Pancreas (tissue), 10 donors: ENCODE results near the gene CLK2. TPM values are rescaled to one million over a fixed set of nuclear protein-coding genes. Genes with fewer than 3 reads are reported as not detected.

Source experiments
- ATAC-seq, 4 donors: fragments of 200-7000 bp; cut with Tn5 transposase; one replicate each; pipeline versions ENCODE4 v1.8.0 to v1.9.1; 2020; ENCODE audit warnings: mild to moderate bottlenecking in 4 of 4, moderate library complexity in 4 of 4
- DNase-seq, 6 donors: peaks; one replicate each; pipeline ENCODE4 v3.0.0-alpha.2; 2020
- FAIRE-seq: peaks from 2 replicates; lab custom pipeline; 2012; peaks lifted over from hg19 to GRCh38; lab: Jason Lieb, UNC
- H3K27ac ChIP-seq, 4 donors: fragments of 200-600 bp; sonication (generic); 1 replicate in 3 of 4; 2 replicates in 1 of 4; pipeline versions ENCODE4 v1.5.0 to v1.8.0; 2020
- H3K27me3 ChIP-seq, 4 donors: fragments of 200-600 bp; one replicate each; pipeline ENCODE4 v1.8.0; 2021
- H3K36me3 ChIP-seq, 3 donors: fragments of 200-600 bp; sonication (generic) in 1 of 3; one replicate each; pipeline versions ENCODE4 v1.5.0 to v1.8.0; 2020 to 2021
- H3K4me1 ChIP-seq, 3 donors: fragments of 200-600 bp; one replicate each; pipeline ENCODE4 v1.8.0; 2021
- H3K4me3 ChIP-seq, 4 donors: fragments of 200-600 bp; sonication (generic) in 2 of 4; one replicate each; pipeline versions ENCODE4 v1.5.0 to v1.8.0; 2020 to 2021
- H3K9me3 ChIP-seq, 4 donors: fragments of 200-600 bp; one replicate each; pipeline ENCODE4 v1.8.0; 2021
- WGBS, 2 donors: extraction: QIAGEN DNeasy Blood & Tissue Kit; methylation state at CpG; one replicate each; pipeline ENCODE4 v1.1.7; 2013; 5-methylcytosine and 5-hydroxymethylcytosine counted together
- intact Hi-C, 3 donors: fragments of 100-400 bp; cut with DNase I; formaldehyde crosslinking; loops; one replicate each; pipeline versions ENCODE4 v1.11.1 to v1.14.2; 2022
- polyA plus RNA-seq, 2 donors: library from polyadenylated mRNA; stranded (reverse); fragments of 200-250 nt; gene quantifications; one replicate each; pipeline ENCODE4 v1.2.3, GENCODE V29; 2013
- total RNA-seq, 6 donors: library from RNA; stranded (reverse); fragmentation: NEBNext Ultra II Directional in 4 of 6; extraction: Animal tissue kit (Norgen Biotek cat#: 25700) in 4 of 6; gene quantifications; one replicate each; pipeline versions ENCODE4 v1.2.1 to v1.2.4, GENCODE V29; 2021 to 2023
- TF ChIP-seq, protein P1 (sequence below), 4 donors: fragments of 200-600 bp; sonication (generic) in 3 of 4; IDR thresholded peaks; one replicate each; pipeline versions ENCODE4 v1.5.0 to v1.8.0; 2021; ENCODE audit warnings: antibody characterized with exemption in 4 of 4
- donor health status: healthy with polysubstance abuse.
- donor health status: DM: no; HTN: no; CAD: no; lungs with moderate emphysema.
- donor health status: DM: no; HTN: no; CAD: no.
- donor health status: control.
- donor health status: control.
- donor health status: Bipolar disorder and iron deficiency.
- donor health status: DM: yes; HTN: yes; CAD: no.
- donor health status: DM: no; HTN: no; CAD: no.
- donor health status: DM: no; HTN: no; CAD: no.
- donor health status: DM: yes; HTN: yes; CAD: no.

CLK2 gene
- total and polyA plus RNA-seq, 8 donors = 15.7 to 89.4 (median 21.6) TPM

DNA sequence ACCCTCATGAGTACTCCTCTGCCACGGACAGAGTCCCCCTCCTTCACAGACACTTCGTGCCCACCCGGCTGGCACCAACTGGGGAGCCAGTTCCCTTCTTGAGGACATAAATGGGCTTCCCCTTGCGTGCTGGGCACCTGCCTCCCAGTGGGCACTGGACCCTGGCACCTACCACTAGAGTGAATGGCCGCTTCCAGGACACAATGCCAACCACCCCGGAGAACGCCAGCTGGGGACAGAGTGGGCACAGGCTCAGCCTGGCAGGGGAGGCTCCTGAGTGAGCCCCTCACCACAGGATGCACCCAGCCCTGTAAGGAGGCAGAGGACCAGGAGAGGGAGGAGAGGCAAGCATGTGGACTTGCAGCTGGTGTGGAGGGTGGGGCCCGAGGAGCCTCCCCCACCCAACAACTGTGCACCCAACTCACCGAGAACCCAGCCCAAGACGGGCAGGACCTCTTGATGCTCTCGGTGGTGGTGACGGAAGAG lies 19.0 kb downstream of the CLK2 start:
- peak in 2 of 6 donors; percentile 45 to 64 for DNase-seq

DNA sequence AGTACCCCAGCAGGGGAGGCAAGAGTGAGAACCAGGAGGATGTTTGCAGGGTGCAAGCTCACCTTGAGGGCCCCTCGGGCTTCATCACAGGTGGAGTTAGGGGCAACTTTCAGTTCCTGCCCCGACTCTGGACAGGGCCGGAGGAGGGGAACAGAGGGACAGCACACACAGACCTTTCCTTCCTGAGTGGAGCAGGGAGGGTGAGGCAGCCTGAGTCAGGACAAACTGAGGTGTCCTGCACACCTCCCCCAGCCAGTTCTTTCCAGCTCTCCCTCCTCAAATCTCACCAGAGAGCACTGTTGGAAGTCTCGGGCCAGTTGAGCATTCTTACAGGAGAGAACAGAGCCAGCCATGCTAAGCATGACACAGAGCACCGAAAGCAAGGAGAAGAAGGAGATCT lies 19.5 kb downstream of the CLK2 start:
- FAIRE-seq (no peak), DNase-seq (peak in 1 of 6 donors; percentile 35), ATAC-seq (no peak)
- H3K4me3 ChIP-seq = peak overlapping the region in 1 of 4 donors; percentile 87
- H3K27ac ChIP-seq = no peak overlapping the region
- H3K27me3 ChIP-seq = no peaks in the 10 kb centered on the region
- intact Hi-C loops = loop anchor here in 2 of 3 donors (5.0 to 10.0 kb wide), 4 partner anchors 69 to 341 kb away; partner anchors contain the start of gene RUSC1 (in 2 of the 2)
- peaks cover 0 to 16% (median 0%) of the 10 kb centered on the region in 3 donors for H3K4me1 ChIP-seq
- TF ChIP-seq, protein P1, sequence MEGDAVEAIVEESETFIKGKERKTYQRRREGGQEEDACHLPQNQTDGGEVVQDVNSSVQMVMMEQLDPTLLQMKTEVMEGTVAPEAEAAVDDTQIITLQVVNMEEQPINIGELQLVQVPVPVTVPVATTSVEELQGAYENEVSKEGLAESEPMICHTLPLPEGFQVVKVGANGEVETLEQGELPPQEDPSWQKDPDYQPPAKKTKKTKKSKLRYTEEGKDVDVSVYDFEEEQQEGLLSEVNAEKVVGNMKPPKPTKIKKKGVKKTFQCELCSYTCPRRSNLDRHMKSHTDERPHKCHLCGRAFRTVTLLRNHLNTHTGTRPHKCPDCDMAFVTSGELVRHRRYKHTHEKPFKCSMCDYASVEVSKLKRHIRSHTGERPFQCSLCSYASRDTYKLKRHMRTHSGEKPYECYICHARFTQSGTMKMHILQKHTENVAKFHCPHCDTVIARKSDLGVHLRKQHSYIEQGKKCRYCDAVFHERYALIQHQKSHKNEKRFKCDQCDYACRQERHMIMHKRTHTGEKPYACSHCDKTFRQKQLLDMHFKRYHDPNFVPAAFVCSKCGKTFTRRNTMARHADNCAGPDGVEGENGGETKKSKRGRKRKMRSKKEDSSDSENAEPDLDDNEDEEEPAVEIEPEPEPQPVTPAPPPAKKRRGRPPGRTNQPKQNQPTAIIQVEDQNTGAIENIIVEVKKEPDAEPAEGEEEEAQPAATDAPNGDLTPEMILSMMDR (IDR thresholded peaks at IDR 0.05) = no peak
- 71% methylated on average over 5 of the region's 5 CpGs for WGBS, 2 donors
- no peaks in the 10 kb centered on the region for H3K9me3 ChIP-seq
- H3K36me3 ChIP-seq = no peaks in the 10 kb centered on the region

More for the DNA sequence above, 19.0 kb downstream of the CLK2 start:
- FAIRE-seq (no peak), ATAC-seq (no peak)
- no peak overlapping the region for H3K27ac ChIP-seq
- H3K9me3 ChIP-seq = no peaks in the 10 kb centered on the region
- H3K4me1 ChIP-seq = peaks cover 0 to 16% (median 0%) of the 10 kb centered on the region in 3 donors
- peak overlapping the region; percentile 69 to 87 (median 78) for H3K4me3 ChIP-seq
- 48 to 54% methylated on average over 12 of the region's 12 CpGs for WGBS, 2 donors
- TF ChIP-seq, protein P1 (IDR thresholded peaks at IDR 0.05) = no peak
- H3K27me3 ChIP-seq = no peaks in the 10 kb centered on the region
- H3K36me3 ChIP-seq = no peaks in the 10 kb centered on the region
- intact Hi-C loops = loop anchor here in 2 of 3 donors (5.0 to 10.0 kb wide), 4 partner anchors 68 to 341 kb away; partner anchors contain the start of gene RUSC1 (in 2 of the 2)

DNA sequence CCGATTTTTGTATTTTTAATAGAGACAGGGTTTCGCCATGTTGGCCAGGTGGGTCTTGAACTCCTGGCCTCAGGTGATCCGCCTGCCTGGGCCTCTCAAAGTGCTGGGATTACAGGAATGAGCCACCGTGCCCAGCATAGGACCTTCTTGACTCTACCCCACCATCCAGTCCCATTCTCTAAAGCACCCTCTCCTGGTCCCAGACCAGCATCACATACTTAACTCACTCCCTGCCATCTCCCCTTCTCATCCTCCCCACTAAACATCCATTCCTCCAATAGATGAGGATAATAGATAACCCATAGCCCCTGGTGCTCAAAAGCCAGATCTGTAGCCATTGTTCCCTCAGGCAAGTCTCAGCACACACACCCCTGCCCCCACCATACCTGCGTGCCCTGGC lies 20.1 kb downstream of the CLK2 start:
- WGBS, 2 donors = 80 to 82% methylated on average over 5 of the region's 5 CpGs
- Histone ChIP-seq H3K36me3 (no peaks in the 10 kb centered on the region), H3K4me3 (no peak overlapping the region), H3K9me3 (no peaks in the 10 kb centered on the region), H3K27me3 (no peaks in the 10 kb centered on the region), H3K27ac (no peak overlapping the region), H3K4me1 (peaks cover 0 to 16% (median 0%) of the 10 kb centered on the region in 3 donors)
- FAIRE-seq = no peak
- ATAC-seq = no peak
- DNase-seq = peak in 1 of 6 donors; percentile 15
- intact Hi-C loops = loop anchor here in 2 of 3 donors (5.0 to 10.0 kb wide), 4 partner anchors 69 to 342 kb away; partner anchors contain the start of gene RUSC1 (in 2 of the 2)
- TF ChIP-seq, protein P1 (IDR thresholded peaks at IDR 0.05) = no peak

DNA sequence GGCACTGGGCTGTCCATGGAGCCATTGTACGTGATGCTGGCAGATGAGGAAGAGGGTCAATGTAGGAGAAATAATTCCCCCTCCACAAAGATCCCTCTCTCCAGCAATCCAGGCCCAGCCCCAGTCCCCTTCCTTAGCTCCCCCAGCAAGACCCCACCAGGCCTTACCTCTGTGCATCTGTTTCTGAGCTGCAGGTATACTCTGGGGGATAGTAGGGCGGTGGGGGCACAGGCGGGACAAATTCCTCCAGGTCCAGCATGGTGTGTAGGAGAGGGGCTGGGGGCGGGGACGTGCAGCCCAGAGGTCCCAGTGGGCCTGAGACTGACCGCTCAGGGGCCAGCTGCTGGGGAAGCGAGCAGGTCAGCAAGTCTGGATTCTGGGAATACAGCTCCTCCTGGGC lies 21.7 kb downstream of the CLK2 start:
- Histone ChIP-seq H3K4me3 (no peak overlapping the region), H3K4me1 (peaks cover 0 to 16% (median 0%) of the 10 kb centered on the region in 3 donors), H3K9me3 (no peaks in the 10 kb centered on the region), H3K27ac (no peak overlapping the region), H3K27me3 (no peaks in the 10 kb centered on the region), H3K36me3 (no peaks in the 10 kb centered on the region)
- intact Hi-C loops = loop anchor here in 2 of 3 donors (5.0 to 10.0 kb wide), 4 partner anchors 71 to 343 kb away; partner anchors contain the start of gene RUSC1 (in 2 of the 2)
- FAIRE-seq (no peak), ATAC-seq (no peak), DNase-seq (peak in 1 of 6 donors; percentile 50)
- 81 to 84% methylated on average over 6 to 7 of the region's 7 CpGs for WGBS, 2 donors
- TF ChIP-seq, protein P1 (IDR thresholded peaks at IDR 0.05) = no peak
